ENCODE data around the gene SLC17A1. TPM values are rescaled to one million over a fixed set of nuclear protein-coding genes. Genes with fewer than 3 reads are reported as not detected.

The SLC17A1 gene
- total RNA-seq, 2 experiments from 2014 or later = not detected

- H3K9me3 Mint-ChIP-seq = no peaks in the 10 kb centered on the region
- H3K4me1 Mint-ChIP-seq (ENCODE audit: low read depth) = no peaks in the 10 kb centered on the region
- H3K4me3 ChIP-seq (ENCODE audit: low read length) = no peak overlapping the region
- H3K36me3 ChIP-seq (ENCODE audit: insufficient read depth, low read length) = no peaks in the 10 kb centered on the region
- no peak for DNase-seq
- no peak for TF ChIP-seq CTCF (IDR thresholded peaks at IDR 0.05)
- H3K36me3 Mint-ChIP-seq (ENCODE audit: low read depth) = no peaks in the 10 kb centered on the region
- H3K27ac Mint-ChIP-seq = no peak overlapping the region
- peaks cover 20% of the 10 kb centered on the region for H3K27me3 Mint-ChIP-seq
- CTCF ChIA-PET = no interaction called here
- no peaks in the 10 kb centered on the region for H3K4me1 ChIP-seq (ENCODE audit: insufficient read depth, low read length)
- H3K27me3 ChIP-seq (ENCODE audit: control insufficient read depth in 1 of 2, insufficient read depth in 2 of 2, low read length in 2 of 2) = peaks cover 0 to 16% of the 10 kb centered on the region in 2 experiments
- intact Hi-C loops (cut with DNase I, micrococcal nuclease) = no loop called here
- H3K27ac ChIP-seq (ENCODE audit: low read depth in 1 of 2, low read length in 2 of 2) = no peak overlapping the region
- no peak overlapping the region for H3K4me3 Mint-ChIP-seq
- POLR2A ChIA-PET = interaction anchor here (0.7 kb wide), 1 partner anchor 51 kb away, joined by 5 read pairs; no protein-coding TSS in a partner anchor
- no peak for ATAC-seq (ENCODE audit: poor library complexity)
- no peaks in the 10 kb centered on the region for H3K9me3 ChIP-seq (ENCODE audit: control insufficient read depth in 1 of 2, insufficient read depth in 1 of 2, low read length in 2 of 2)
Observed at GRCh38 chr6:25832307-25832662, 433 bp upstream of the SLC17A1 start.

- CTCF ChIA-PET = no interaction called here
- Histone ChIP-seq H3K4me1 (ENCODE audit: insufficient read depth, low read length) (no peaks in the 10 kb centered on the region), H3K4me3 (ENCODE audit: low read length) (no peak overlapping the region), H3K27me3 (ENCODE audit: control insufficient read depth in 1 of 2, insufficient read depth in 2 of 2, low read length in 2 of 2) (peaks cover 0 to 22% of the 10 kb centered on the region in 2 experiments), H3K27ac (ENCODE audit: low read depth in 1 of 2, low read length in 2 of 2) (no peak overlapping the region), H3K36me3 (ENCODE audit: insufficient read depth, low read length) (no peaks in the 10 kb centered on the region), H3K9me3 (ENCODE audit: control insufficient read depth in 1 of 2, insufficient read depth in 1 of 2, low read length in 2 of 2) (peaks cover 0 to 9% of the 10 kb centered on the region in 2 experiments)
- Mint-ChIP-seq H3K27ac (no peak overlapping the region), H3K4me3 (no peak overlapping the region), H3K4me1 (ENCODE audit: low read depth) (no peaks in the 10 kb centered on the region), H3K36me3 (ENCODE audit: low read depth) (no peaks in the 10 kb centered on the region), H3K27me3 (peaks cover 29% of the 10 kb centered on the region), H3K9me3 (peaks cover 4% of the 10 kb centered on the region)
- no peak for TF ChIP-seq CTCF (IDR thresholded peaks at IDR 0.05)
- no peak for DNase-seq
- ATAC-seq (ENCODE audit: poor library complexity) = no peak
- POLR2A ChIA-PET = no interaction called here
- intact Hi-C loops (cut with DNase I, micrococcal nuclease) = no loop called here
Observed at GRCh38 chr6:25830458-25830857, 1.4 kb downstream of the SLC17A1 start.

- H3K9me3 ChIP-seq (ENCODE audit: control insufficient read depth in 1 of 2, insufficient read depth in 1 of 2, low read length in 2 of 2) = peaks cover 0 to 18% of the 10 kb centered on the region in 2 experiments
- intact Hi-C loops (cut with DNase I, micrococcal nuclease) = no loop called here
- H3K4me1 ChIP-seq (ENCODE audit: insufficient read depth, low read length) = no peaks in the 10 kb centered on the region
- Mint-ChIP-seq H3K4me1 (ENCODE audit: low read depth) (no peaks in the 10 kb centered on the region), H3K9me3 (peaks cover 6% of the 10 kb centered on the region), H3K36me3 (ENCODE audit: low read depth) (no peaks in the 10 kb centered on the region), H3K4me3 (no peak overlapping the region), H3K27me3 (peaks cover 31% of the 10 kb centered on the region), H3K27ac (no peak overlapping the region)
- H3K36me3 ChIP-seq (ENCODE audit: insufficient read depth, low read length) = no peaks in the 10 kb centered on the region
- H3K4me3 ChIP-seq (ENCODE audit: low read length) = no peak overlapping the region
- H3K27me3 ChIP-seq (ENCODE audit: control insufficient read depth in 1 of 2, insufficient read depth in 2 of 2, low read length in 2 of 2) = peaks cover 0 to 22% of the 10 kb centered on the region in 2 experiments
- TF ChIP-seq CTCF (IDR thresholded peaks at IDR 0.05) = no peak
- ChIA-PET CTCF (no interaction called here), POLR2A (no interaction called here)
- DNase-seq (no peak), ATAC-seq (ENCODE audit: poor library complexity) (no peak)
- no peak overlapping the region for H3K27ac ChIP-seq (ENCODE audit: low read depth in 1 of 2, low read length in 2 of 2)
Observed at GRCh38 chr6:25829375-25829774, 2.5 kb downstream of the SLC17A1 start.
